Measurements from ENCODE around the gene HJURP. TPM values are rescaled to one million over a fixed set of nuclear protein-coding genes. Genes with fewer than 3 reads are reported as not detected.

The HJURP gene
- total RNA-seq, 4 donors from 2014 or later, result 0.15 to 3.1 (median 2.5) TPM; not detected in 1

DNA sequence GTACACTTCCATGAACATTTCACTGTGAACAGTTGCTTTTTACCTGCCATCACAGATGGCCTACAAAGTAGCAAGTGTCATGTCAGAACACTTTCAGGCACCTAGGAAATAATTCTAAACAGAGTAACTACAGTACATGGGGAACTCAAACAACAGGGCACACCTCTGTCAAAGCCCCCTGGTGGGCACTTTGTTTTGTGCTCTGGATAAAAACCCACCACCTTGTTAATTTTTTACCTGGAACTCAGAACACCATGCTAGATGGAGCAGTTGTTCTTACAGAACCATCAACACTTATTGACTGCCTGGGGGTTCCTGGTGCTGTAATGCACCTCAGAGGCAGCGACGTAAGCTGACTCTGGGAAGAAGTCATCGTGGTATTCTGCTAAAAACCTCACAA lies 11.5 kb upstream of the HJURP start:
- TF ChIP-seq POLR2A (IDR thresholded peaks at IDR 0.05), result no peak
- TF ChIP-seq, protein P1, sequence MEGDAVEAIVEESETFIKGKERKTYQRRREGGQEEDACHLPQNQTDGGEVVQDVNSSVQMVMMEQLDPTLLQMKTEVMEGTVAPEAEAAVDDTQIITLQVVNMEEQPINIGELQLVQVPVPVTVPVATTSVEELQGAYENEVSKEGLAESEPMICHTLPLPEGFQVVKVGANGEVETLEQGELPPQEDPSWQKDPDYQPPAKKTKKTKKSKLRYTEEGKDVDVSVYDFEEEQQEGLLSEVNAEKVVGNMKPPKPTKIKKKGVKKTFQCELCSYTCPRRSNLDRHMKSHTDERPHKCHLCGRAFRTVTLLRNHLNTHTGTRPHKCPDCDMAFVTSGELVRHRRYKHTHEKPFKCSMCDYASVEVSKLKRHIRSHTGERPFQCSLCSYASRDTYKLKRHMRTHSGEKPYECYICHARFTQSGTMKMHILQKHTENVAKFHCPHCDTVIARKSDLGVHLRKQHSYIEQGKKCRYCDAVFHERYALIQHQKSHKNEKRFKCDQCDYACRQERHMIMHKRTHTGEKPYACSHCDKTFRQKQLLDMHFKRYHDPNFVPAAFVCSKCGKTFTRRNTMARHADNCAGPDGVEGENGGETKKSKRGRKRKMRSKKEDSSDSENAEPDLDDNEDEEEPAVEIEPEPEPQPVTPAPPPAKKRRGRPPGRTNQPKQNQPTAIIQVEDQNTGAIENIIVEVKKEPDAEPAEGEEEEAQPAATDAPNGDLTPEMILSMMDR (IDR thresholded peaks at IDR 0.05), result no peak
- TF ChIP-seq EP300 (IDR thresholded peaks at IDR 0.05), result no peak
- no peak for TF ChIP-seq POLR2AphosphoS5 (IDR thresholded peaks at IDR 0.05)
- Histone ChIP-seq H3K4me3 (no peak overlapping the region), H3K27ac (no peak overlapping the region), H3K4me1 (no peaks in the 10 kb centered on the region), H3K27me3 (peaks cover 6% of the 10 kb centered on the region), H3K36me3 (no peaks in the 10 kb centered on the region), H3K9me3 (peaks cover 0 to 10% (median 0%) of the 10 kb centered on the region in 3 donors)
- ATAC-seq, result no peak
- 83 to 100% methylated on average over 1 to 2 of the region's 3 CpGs for WGBS, 2 donors (ENCODE audit: low coverage in 1 of 2)

GRCh38 chr2:233862261-233862768 lies 8.0 kb upstream of the HJURP start:
- H3K36me3 ChIP-seq, result no peaks in the 10 kb centered on the region
- TF ChIP-seq, protein P1 (IDR thresholded peaks at IDR 0.05), result no peak
- TF ChIP-seq POLR2AphosphoS5 (IDR thresholded peaks at IDR 0.05), result no peak
- TF ChIP-seq EP300 (IDR thresholded peaks at IDR 0.05), result no peak
- TF ChIP-seq POLR2A (IDR thresholded peaks at IDR 0.05), result no peak
- H3K27me3 ChIP-seq, result no peaks in the 10 kb centered on the region
- WGBS, 2 donors (ENCODE audit: low coverage in 1 of 2), result 55 to 64% methylated on average over 4 of the region's 4 CpGs
- H3K4me1 ChIP-seq, result peaks cover 0 to 8% (median 0%) of the 10 kb centered on the region in 3 donors
- H3K4me3 ChIP-seq, result no peak overlapping the region
- no peak overlapping the region for H3K27ac ChIP-seq
- ATAC-seq, result no peak
- H3K9me3 ChIP-seq, result no peaks in the 10 kb centered on the region

- ATAC-seq, result no peak
- WGBS, 2 donors (ENCODE audit: low coverage in 1 of 2), result 72 to 75% methylated on average over 4 of the region's 4 CpGs
- Histone ChIP-seq H3K36me3 (no peaks in the 10 kb centered on the region), H3K27me3 (peaks cover 3% of the 10 kb centered on the region), H3K9me3 (no peaks in the 10 kb centered on the region), H3K4me3 (no peak overlapping the region), H3K27ac (no peak overlapping the region), H3K4me1 (peaks cover 0 to 25% (median 6%) of the 10 kb centered on the region in 3 donors)
- TF ChIP-seq EP300 (IDR thresholded peaks at IDR 0.05), result no peak
- TF ChIP-seq POLR2A (IDR thresholded peaks at IDR 0.05), result no peak
- TF ChIP-seq, protein P1 (IDR thresholded peaks at IDR 0.05), result no peak
- no peak for TF ChIP-seq POLR2AphosphoS5 (IDR thresholded peaks at IDR 0.05)
These were observed 4.0 kb upstream of the HJURP start for GRCh38 chr2:233858331-233858730.

- H3K4me1 ChIP-seq, result peaks cover 0 to 25% (median 6%) of the 10 kb centered on the region in 3 donors
- H3K27me3 ChIP-seq, result peaks cover 3% of the 10 kb centered on the region
- TF ChIP-seq, protein P1 (IDR thresholded peaks at IDR 0.05), result peak in 2 of 4 experiments; percentile 21 to 68
- TF ChIP-seq EP300 (IDR thresholded peaks at IDR 0.05) (no peak), POLR2A (IDR thresholded peaks at IDR 0.05) (no peak), POLR2AphosphoS5 (IDR thresholded peaks at IDR 0.05) (no peak)
- ATAC-seq, result no peak
- no peaks in the 10 kb centered on the region for H3K36me3 ChIP-seq
- no peaks in the 10 kb centered on the region for H3K9me3 ChIP-seq
- H3K4me3 ChIP-seq, result no peak overlapping the region
- WGBS, 2 donors (ENCODE audit: low coverage in 1 of 2), result 22 to 43% methylated on average over 7 to 9 of the region's 9 CpGs
- H3K27ac ChIP-seq, result peak overlapping the region in 1 of 4 donors; percentile 32
These were observed 3.3 kb upstream of the HJURP start for GRCh38 chr2:233857511-233858141.

DNA sequence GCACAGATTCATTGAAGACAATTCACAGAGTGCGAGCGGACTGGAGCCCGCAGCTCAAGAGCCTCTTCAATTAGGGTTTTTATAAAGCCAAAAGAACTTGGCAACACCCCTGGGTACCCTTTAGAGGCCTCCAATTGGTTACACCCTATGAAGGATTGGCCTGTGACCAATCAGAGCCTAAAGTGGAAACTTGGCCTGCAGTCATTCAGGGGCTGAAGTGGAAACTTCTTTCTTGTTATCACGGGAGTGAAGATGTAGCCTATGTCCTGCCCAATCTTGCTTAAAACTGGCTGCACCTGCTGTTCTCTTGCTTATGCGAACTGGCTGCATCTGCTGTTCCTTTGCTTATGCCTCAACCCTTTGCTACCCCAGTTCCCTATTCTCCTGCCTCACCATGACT lies 1.8 kb upstream of the HJURP start:
- no peaks in the 10 kb centered on the region for H3K9me3 ChIP-seq
- peaks cover 0 to 25% (median 6%) of the 10 kb centered on the region in 3 donors for H3K4me1 ChIP-seq
- no peak for ATAC-seq
- no peak overlapping the region for H3K4me3 ChIP-seq
- H3K27ac ChIP-seq, result no peak overlapping the region
- peaks cover 16% of the 10 kb centered on the region for H3K27me3 ChIP-seq
- TF ChIP-seq, protein P1 (IDR thresholded peaks at IDR 0.05), result no peak
- TF ChIP-seq POLR2AphosphoS5 (IDR thresholded peaks at IDR 0.05) (no peak), POLR2A (IDR thresholded peaks at IDR 0.05) (no peak), EP300 (IDR thresholded peaks at IDR 0.05) (no peak)
- H3K36me3 ChIP-seq, result no peaks in the 10 kb centered on the region
- WGBS, 2 donors (ENCODE audit: low coverage in 1 of 2), result 91 to 100% methylated on average over 1 to 2 of the region's 5 CpGs

Measured in gastroesophageal sphincter (tissue), 4 donors.